HG03354 (cell line): ENCODE measurements around the gene SAFB2.

Experiments used
- ATAC-seq: cut with Tn5 transposase; IDR thresholded peaks from one replicate; pipeline ENCODE4 v1.9.1; 2021; ENCODE audit warnings: mild to moderate bottlenecking; ENCODE audit not compliant: unreplicated experiment, poor library complexity, severe bottlenecking

SAFB2 gene

GRCh38 chr19:5637971-5638370 lies 15.4 kb upstream of the SAFB2 start:
- no peak for ATAC-seq

GRCh38 chr19:5635427-5635826 lies 12.9 kb upstream of the SAFB2 start:
- no peak for ATAC-seq

GRCh38 chr19:5632657-5633056 lies 10.1 kb upstream of the SAFB2 start:
- no peak for ATAC-seq

GRCh38 chr19:5632241-5632612 lies 9.7 kb upstream of the SAFB2 start:
- no peak for ATAC-seq

GRCh38 chr19:5631567-5632240 lies 9.1 kb upstream of the SAFB2 start:
- no peak for ATAC-seq

GRCh38 chr19:5628919-5629481 lies 6.4 kb upstream of the SAFB2 start:
- no peak for ATAC-seq

DNA sequence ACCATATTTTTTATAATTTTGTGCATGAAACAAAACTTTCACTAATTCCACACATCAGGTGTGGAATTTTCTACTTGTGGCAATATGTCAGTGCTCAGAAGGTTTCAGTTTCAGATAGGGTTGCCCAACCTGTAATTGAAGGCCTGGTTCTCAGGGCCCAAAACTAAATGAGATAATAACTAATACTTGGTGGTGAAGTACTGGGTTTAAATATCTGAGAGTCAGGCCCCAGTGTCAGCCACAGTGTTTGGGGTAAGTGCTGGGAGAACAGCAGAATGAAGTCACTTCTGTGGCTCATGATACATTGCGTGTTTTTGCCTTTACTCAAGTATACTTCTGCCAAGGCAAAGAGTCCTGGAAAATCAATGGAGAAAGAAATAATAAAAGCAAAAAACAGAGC lies 5.9 kb upstream of the SAFB2 start:
- no peak for ATAC-seq

DNA sequence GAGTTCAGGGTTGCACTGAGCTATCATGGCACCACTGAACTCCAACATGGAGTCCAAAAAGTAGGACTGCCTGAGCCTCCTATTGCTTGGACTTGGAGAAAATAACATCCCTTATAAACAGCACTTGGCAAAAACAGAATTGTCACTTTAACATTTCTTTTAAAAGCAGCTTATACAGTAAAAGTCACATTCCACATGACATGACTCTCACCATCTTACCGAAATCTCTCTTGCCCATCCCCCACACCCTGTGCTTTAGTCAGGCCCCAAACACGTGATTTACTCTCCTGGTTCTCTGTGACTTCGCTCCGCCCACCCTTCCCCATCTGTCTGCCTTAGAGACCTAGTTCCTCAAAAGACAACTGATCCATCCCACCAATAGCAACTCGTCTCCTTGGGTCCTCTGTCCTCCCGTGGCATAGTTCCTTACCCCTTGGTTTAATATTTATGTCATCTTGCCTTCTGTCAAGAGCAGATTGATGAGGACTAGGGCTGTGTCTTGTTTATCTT lies 4.9 kb upstream of the SAFB2 start:
- no peak for ATAC-seq

GRCh38 chr19:5625641-5626040 lies 3.1 kb upstream of the SAFB2 start:
- ATAC-seq = no peak

DNA sequence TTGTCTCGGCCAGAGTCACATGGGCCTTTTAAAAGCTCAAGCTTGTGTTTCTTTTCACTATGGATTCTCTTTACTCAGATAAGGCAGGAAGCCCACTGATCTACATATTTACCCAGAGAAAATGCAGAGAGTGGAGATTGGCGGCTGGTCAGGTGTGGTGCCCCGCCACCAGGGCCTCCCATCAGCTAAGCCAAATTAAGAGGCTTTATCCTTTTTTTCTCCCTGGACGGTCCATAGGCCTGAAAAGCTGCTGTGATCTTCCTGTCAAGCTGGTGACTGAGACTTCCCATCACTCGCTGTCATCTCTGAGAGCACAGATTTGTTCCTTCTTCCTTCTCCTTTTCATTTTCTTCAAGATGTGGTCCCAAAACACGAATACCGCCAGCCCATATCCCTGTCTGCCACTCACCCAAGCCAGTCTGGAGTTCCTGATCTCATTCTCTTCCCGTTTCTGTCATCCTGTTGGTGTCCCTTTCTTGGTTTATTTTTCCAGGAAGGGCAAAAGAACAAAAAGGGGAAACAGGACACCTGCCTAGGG lies 2.2 kb upstream of the SAFB2 start:
- no peak for ATAC-seq

GRCh38 chr19:5624018-5624663 lies 1.6 kb upstream of the SAFB2 start:
- no peak for ATAC-seq

DNA sequence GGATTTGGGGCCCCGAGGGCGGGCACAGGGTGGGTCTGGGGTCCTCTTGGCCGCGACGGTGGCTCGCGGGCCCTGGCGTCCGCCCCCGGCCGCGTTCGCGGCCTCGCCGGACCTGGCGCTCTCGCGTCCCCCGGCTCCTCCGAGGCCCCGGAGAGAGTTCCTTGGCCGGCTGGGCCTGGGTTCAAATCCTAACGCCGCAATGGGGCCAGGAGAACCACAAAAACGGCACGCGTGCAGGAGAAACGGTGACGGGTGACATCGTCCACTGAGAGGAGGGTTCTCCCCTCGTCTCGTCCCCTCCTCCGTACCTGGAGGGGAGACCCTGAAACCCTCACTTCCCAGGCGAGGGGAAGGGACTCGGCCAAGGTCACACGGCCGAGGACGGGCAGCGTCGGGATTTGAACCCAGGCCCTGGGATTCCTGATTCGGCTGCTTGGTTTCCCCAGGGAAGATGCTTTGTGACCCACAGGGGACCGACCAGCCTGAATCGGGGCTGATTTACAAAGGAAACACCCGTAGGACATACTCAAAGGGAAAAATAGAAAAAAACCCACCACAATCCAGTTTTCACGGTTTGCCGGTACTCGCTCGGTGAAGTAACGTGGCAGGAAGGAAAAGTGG lies 931 bp upstream of the SAFB2 start:
- ATAC-seq = peak; percentile 15

DNA sequence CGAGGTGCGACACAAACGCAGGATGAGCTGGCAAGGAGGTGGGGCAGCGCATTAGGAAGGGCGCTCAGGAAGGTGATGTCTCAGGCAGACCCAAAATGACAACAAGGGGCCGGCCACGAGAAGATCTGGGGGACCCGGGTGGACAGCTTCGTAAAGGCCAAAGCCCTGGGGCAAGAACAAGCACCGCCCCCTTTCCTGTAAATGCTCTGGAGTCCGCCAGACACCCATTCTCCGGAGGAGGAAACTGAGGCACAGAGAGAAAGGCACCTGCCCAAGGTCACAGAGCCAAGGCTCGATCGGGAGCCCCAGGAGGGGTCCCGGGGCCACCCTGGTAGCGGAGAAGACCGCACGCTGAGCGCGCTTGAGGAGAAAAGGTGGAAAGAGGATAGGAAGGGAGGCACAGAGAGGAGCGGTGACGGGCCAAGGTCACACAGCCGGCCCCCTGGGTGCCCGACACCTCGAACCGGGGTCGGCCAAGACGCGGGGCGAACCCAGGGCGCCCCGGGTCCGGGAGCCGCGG lies 571 bp downstream of the SAFB2 start:
- ATAC-seq = no peak

DNA sequence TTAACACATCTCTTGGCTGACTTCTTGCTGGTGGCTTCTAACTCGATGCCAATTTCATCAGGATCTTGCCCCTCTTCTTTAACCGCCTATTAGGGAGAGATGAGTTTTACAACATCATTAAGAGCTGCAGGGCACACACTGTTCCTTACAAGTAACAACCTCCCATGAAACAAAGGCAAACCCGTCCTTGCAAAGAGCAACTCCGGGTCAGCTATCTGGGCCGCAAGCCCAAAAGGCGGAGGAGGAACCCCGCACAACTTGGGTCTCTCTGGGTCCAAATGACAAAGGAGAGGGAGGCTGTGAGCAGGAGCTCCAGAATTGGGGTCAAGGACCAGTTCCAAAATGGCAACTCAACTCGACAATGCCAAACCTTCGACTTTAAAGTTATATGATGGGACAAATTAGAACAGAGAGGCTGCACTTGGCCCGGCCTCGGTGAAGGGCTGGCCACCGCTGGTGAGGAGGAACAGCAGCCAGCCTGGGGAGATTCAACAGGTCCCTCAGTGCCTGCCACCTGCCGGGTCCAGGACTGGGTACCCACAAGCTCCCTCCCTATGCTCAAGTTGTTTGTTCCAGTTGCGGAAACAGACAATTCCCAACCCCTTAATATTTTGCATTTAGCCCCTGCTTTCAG lies 1.1 kb downstream of the SAFB2 start:
- ATAC-seq = no peak

- no peak for ATAC-seq
Measured at GRCh38 chr19:5619946-5620345, 2.6 kb downstream of the SAFB2 start.

DNA sequence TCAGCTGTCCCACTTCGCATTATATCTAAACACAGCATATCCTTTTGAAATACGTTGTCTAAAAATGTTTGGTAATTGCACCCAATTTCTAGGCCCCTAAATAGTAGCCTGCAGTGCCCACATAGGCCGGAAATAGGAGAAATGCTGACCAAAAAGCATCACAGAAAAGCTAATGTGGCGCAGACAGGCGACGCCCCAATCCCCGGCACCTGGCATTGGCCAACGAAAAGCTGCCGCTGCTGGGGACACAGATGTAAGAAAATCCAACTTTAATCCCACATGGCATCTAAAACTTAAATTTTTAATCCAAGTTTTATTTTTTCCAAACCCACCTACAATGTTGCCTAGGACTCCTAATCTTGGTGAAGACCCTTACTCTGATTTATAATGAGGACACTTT lies 4.0 kb downstream of the SAFB2 start:
- ATAC-seq = no peak

DNA sequence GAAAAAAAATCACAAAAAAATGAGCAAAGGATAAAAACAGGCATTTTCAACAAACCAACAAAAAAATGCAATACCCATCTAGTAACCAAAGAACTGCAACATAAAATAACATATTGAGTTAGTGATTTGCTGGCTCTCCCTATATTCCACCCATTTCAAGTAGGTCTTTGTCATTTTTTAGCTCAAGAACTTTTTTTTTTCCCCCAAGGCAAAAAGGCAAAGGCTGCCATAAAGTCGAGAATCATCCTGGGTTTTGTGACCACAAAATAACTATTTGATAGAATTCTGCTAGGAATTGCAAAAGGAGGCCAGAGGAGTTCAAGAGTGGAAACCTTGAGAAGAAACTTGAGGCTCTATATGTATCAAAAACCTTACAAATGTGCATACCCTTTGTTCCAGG lies 5.5 kb downstream of the SAFB2 start:
- no peak for ATAC-seq

- ATAC-seq = no peak
Measured at GRCh38 chr19:5615756-5616327, 6.7 kb downstream of the SAFB2 start.
